Fibroblast of lung (primary cell): ENCODE results near the gene CHSY1. TPM values are rescaled to one million over a fixed set of nuclear protein-coding genes. Genes with fewer than 3 reads are reported as not detected.

Source experiments
- DNase-seq, 2 donors: peaks; one replicate each; pipeline versions ENCODE4 v3.0.0 to v3.0.0-alpha.2; 2010; ENCODE audit warnings: low read depth in 2 of 2
- H2AFZ ChIP-seq: 2 replicates; pipeline ENCODE4 v1.5.1; 2012; ENCODE audit warnings: low read length, control low read depth, inconsistent platforms
- H3K27ac ChIP-seq: 2 replicates; pipeline ENCODE4 v1.5.1; 2011; ENCODE audit warnings: low read length, control low read depth; ENCODE audit not compliant: insufficient read depth
- H3K27me3 ChIP-seq: 2 replicates; pipeline ENCODE4 v1.5.1; 2011; ENCODE audit warnings: mild to moderate bottlenecking, low read length; ENCODE audit not compliant: control insufficient read depth, insufficient read depth
- H3K36me3 ChIP-seq: 2 replicates; pipeline ENCODE4 v1.5.1; 2011; ENCODE audit warnings: low read length; ENCODE audit not compliant: control insufficient read depth, insufficient read depth
- H3K4me1 ChIP-seq: 2 replicates; pipeline ENCODE4 v1.5.1; 2011; ENCODE audit warnings: low read length; ENCODE audit not compliant: control insufficient read depth, insufficient read depth; ENCODE audit errors: extremely low read depth
- H3K4me2 ChIP-seq: 2 replicates; pipeline ENCODE4 v1.5.1; 2011; ENCODE audit warnings: low read length, control low read depth; ENCODE audit not compliant: insufficient read depth; ENCODE audit errors: extremely low read depth
- H3K4me3 ChIP-seq, 4 experiments: fragments of 200-600 bp in 1 of 4; sonication (generic) in 1 of 4; replicated peaks in 1 of 4; 2 replicates each; pipeline ENCODE4 v1.5.1; 2011 to 2016; ENCODE audit warnings: low read length in 4 of 4, low read depth in 3 of 4, mild to moderate bottlenecking in 3 of 4, control low read depth in 2 of 4, inconsistent platforms in 1 of 4, mixed read lengths in 1 of 4; ENCODE audit not compliant: insufficient read depth in 1 of 4; ENCODE audit errors: control extremely low read depth in 1 of 4
- H3K79me2 ChIP-seq: 2 replicates; pipeline ENCODE4 v1.5.1; 2012; ENCODE audit warnings: mild to moderate bottlenecking, low read length, inconsistent platforms; ENCODE audit not compliant: control insufficient read depth, insufficient read depth
- H3K9ac ChIP-seq: 2 replicates; pipeline ENCODE4 v1.5.1; 2011; ENCODE audit warnings: mild to moderate bottlenecking, low read length, control low read depth; ENCODE audit not compliant: insufficient read depth
- H3K9me3 ChIP-seq: 2 replicates; pipeline ENCODE4 v1.5.1; 2012; ENCODE audit warnings: low read depth, low read length; ENCODE audit not compliant: control insufficient read depth, insufficient read depth
- H4K20me1 ChIP-seq: 2 replicates; pipeline ENCODE4 v1.5.1; 2011; ENCODE audit warnings: low read length; ENCODE audit not compliant: control insufficient read depth, insufficient read depth; ENCODE audit errors: extremely low read depth
- CTCF ChIP-seq, 2 donors: IDR thresholded peaks in 1 of 2; conservative IDR thresholded peaks in 1 of 2; 1 replicate in 1 of 2; 2 replicates in 1 of 2; pipeline ENCODE4 v1.5.1; 2011 to 2012; ENCODE audit warnings: low read length in 2 of 2, control low read depth in 1 of 2, inconsistent platforms in 1 of 2, low read depth in 1 of 2, mild to moderate bottlenecking in 1 of 2
- EZH2 ChIP-seq: IDR thresholded peaks from 2 replicates; pipeline ENCODE4 v1.5.1; 2012; ENCODE audit warnings: low read length, control low read depth, mild to moderate bottlenecking; ENCODE audit errors: missing control alignments
- polyA plus RNA-seq, 2 donors: library from polyadenylated mRNA; depleted of rRNA in 1 of 2; stranded (reverse) in 1 of 2; unstranded in 1 of 2; fragments of >200 nt; gene quantifications; 2 replicates each; pipeline ENCODE4 v1.2.1, GENCODE V29; 2011 to 2012; ENCODE audit warnings: missing spikeins in 1 of 2
- total RNA-seq: library from RNA; depleted of rRNA; stranded (reverse); fragments of >200 nt; gene quantifications from 2 replicates; pipeline ENCODE4 v1.2.1, GENCODE V29; 2014

Gene CHSY1
- total and polyA plus RNA-seq, 2 donors (not counting 1 experiment from before 2014, with no cell fraction given) = 28.6 to 57.0 TPM

DNA sequence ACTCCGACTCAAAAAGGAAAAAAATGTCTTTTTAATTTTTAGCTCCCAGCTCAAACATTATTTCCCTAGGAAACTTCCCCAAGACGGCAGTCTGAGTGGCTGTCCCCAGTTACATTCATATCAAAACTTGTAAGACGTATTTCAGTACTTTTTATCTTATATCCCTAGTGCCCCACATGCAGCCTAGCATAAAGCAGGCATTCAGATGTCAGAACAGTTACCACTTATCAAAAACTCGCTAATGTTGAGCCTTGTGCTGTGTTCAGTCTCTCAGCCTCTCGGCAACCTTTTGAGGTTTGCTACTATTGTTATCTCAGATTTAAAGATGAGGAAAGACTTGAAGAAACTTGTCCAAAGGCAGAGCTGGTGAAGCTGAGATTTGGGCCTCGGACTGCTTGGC, 32.1 kb upstream of the CHSY1 start:
- H4K20me1 ChIP-seq = no peaks in the 10 kb centered on the region
- no peaks in the 10 kb centered on the region for H3K27me3 ChIP-seq
- H3K36me3 ChIP-seq = peaks cover 9% of the 10 kb centered on the region
- H3K4me2 ChIP-seq = no peak overlapping the region
- DNase-seq = no peak
- H3K9me3 ChIP-seq = no peaks in the 10 kb centered on the region
- TF ChIP-seq EZH2 = no peak
- no peak for TF ChIP-seq CTCF (conservative IDR thresholded peaks at IDR 0.05 in 1 of 2, IDR thresholded peaks at IDR 0.05 in 1 of 2; ENCODE audit: low read depth in 1 of 2, low read length in 2 of 2)
- no peak overlapping the region for H2AFZ ChIP-seq
- peaks cover 10% of the 10 kb centered on the region for H3K79me2 ChIP-seq
- H3K27ac ChIP-seq = no peak overlapping the region
- H3K4me1 ChIP-seq = no peaks in the 10 kb centered on the region
- H3K4me3 ChIP-seq = no peak overlapping the region
- no peak overlapping the region for H3K9ac ChIP-seq

DNA sequence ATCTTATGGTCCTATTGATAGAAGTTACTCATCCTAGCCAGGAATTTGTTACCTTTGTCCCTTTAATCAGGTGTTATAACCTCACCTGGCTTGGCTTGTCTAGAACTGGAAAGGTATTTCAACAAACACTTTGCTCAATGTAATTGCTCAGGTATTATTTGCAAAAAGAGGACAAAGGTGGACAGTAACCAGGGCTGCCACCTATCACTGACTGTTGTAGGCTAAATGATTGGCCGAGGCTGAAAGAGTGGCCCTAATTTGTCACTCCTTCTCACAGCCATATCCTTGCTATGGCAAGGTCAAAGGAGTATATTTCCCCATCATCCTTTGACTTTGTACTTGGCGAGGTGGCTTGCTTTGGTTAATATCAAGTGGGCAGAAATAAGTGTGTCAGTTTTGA, 28.2 kb upstream of the CHSY1 start:
- no peak overlapping the region for H3K9ac ChIP-seq
- H3K9me3 ChIP-seq = no peaks in the 10 kb centered on the region
- H3K4me2 ChIP-seq = no peak overlapping the region
- no peaks in the 10 kb centered on the region for H3K27me3 ChIP-seq
- H2AFZ ChIP-seq = no peak overlapping the region
- DNase-seq = no peak
- no peak overlapping the region for H3K4me3 ChIP-seq
- TF ChIP-seq EZH2 = no peak
- TF ChIP-seq CTCF (conservative IDR thresholded peaks at IDR 0.05 in 1 of 2, IDR thresholded peaks at IDR 0.05 in 1 of 2; ENCODE audit: low read depth in 1 of 2, low read length in 2 of 2) = no peak
- peaks cover 3% of the 10 kb centered on the region for H3K4me1 ChIP-seq
- H3K79me2 ChIP-seq = peaks cover 19% of the 10 kb centered on the region
- no peaks in the 10 kb centered on the region for H4K20me1 ChIP-seq
- peaks cover 8% of the 10 kb centered on the region for H3K36me3 ChIP-seq
- H3K27ac ChIP-seq = no peak overlapping the region

DNA sequence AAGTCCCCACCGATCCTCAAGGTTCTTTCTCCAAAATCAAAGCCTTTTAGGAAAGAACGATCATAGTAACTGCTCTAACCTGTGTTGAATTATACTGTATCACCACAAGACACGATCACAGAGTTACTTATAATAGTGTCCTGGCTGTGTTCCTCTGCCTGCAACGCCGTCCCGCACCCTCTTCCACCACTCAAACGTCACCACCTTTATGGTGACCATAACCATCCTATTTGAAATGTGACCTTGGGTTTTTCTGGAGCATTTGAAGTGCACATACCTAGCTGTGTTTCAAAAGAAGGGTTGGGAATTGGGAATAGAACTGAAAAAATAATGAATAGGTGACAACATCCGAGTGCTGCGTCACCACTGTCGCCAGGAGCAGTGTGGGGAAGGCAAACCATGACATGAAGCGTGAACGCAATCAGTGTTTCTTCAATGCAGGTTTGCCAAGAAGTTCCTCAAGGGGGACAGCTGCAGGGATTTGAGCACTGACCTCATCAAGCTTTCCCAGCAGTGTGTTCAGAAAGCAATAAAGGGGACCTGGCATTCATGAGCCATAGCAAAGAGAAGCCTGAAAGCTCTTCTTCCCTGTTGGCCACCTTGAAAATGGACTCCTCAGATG, 26.2 kb upstream of the CHSY1 start:
- DNase-seq = no peak
- peak overlapping the region; percentile 82 for H3K4me2 ChIP-seq
- H3K9ac ChIP-seq = peak overlapping the region; percentile 41
- peak overlapping the region; percentile 33 to 93 (median 78) for H3K4me3 ChIP-seq
- H4K20me1 ChIP-seq = no peaks in the 10 kb centered on the region
- no peak for TF ChIP-seq CTCF (conservative IDR thresholded peaks at IDR 0.05 in 1 of 2, IDR thresholded peaks at IDR 0.05 in 1 of 2; ENCODE audit: low read depth in 1 of 2, low read length in 2 of 2)
- no peak for TF ChIP-seq EZH2
- peaks cover 3% of the 10 kb centered on the region for H3K4me1 ChIP-seq
- H3K27ac ChIP-seq = peak overlapping the region; percentile 90
- peaks cover 16% of the 10 kb centered on the region for H3K36me3 ChIP-seq
- peak overlapping the region; percentile 75 for H2AFZ ChIP-seq
- H3K79me2 ChIP-seq = peaks cover 24% of the 10 kb centered on the region
- no peaks in the 10 kb centered on the region for H3K9me3 ChIP-seq
- no peaks in the 10 kb centered on the region for H3K27me3 ChIP-seq
